ENCODE data around the gene PTPRM.

Gene PTPRM

GRCh38 chr18:7749510-7749981 is 182.4 kb downstream of the PTPRM start:
- in situ Hi-C loops (cut with MboI; ENCODE audit: low sequenced_read_pairs), result no loop called here

- in situ Hi-C loops (cut with MboI; ENCODE audit: low sequenced_read_pairs), result no loop called here
Measured at GRCh38 chr18:7750095-7750663, 183.1 kb downstream of the PTPRM start.

GRCh38 chr18:7750966-7751365 is 183.8 kb downstream of the PTPRM start:
- in situ Hi-C loops (cut with MboI; ENCODE audit: low sequenced_read_pairs), result no loop called here

GRCh38 chr18:7754258-7754657 is 187.1 kb downstream of the PTPRM start:
- in situ Hi-C loops (cut with MboI; ENCODE audit: low sequenced_read_pairs), result no loop called here

GRCh38 chr18:7754725-7755181 is 187.6 kb downstream of the PTPRM start:
- in situ Hi-C loops (cut with MboI; ENCODE audit: low sequenced_read_pairs), result no loop called here

GRCh38 chr18:7755753-7756475 is 188.8 kb downstream of the PTPRM start:
- in situ Hi-C loops (cut with MboI; ENCODE audit: low sequenced_read_pairs), result no loop called here

GRCh38 chr18:7757175-7757574 is 190.1 kb downstream of the PTPRM start:
- in situ Hi-C loops (cut with MboI; ENCODE audit: low sequenced_read_pairs), result no loop called here

GRCh38 chr18:7758764-7759163 is 191.6 kb downstream of the PTPRM start:
- in situ Hi-C loops (cut with MboI; ENCODE audit: low sequenced_read_pairs), result no loop called here

- in situ Hi-C loops (cut with MboI; ENCODE audit: low sequenced_read_pairs), result no loop called here
Measured at GRCh38 chr18:7760967-7761948, 194.1 kb downstream of the PTPRM start.

- in situ Hi-C loops (cut with MboI; ENCODE audit: low sequenced_read_pairs), result no loop called here
Measured at GRCh38 chr18:7764405-7764804, 197.3 kb downstream of the PTPRM start.

GRCh38 chr18:7766346-7766745 is 199.2 kb downstream of the PTPRM start:
- in situ Hi-C loops (cut with MboI; ENCODE audit: low sequenced_read_pairs), result no loop called here

- in situ Hi-C loops (cut with MboI; ENCODE audit: low sequenced_read_pairs), result no loop called here
Measured at GRCh38 chr18:7766817-7767216, 199.7 kb downstream of the PTPRM start.

GRCh38 chr18:7770908-7771307 is 203.8 kb downstream of the PTPRM start:
- in situ Hi-C loops (cut with MboI; ENCODE audit: low sequenced_read_pairs), result no loop called here

- in situ Hi-C loops (cut with MboI; ENCODE audit: low sequenced_read_pairs), result no loop called here
Measured at GRCh38 chr18:7772510-7772888, 205.4 kb downstream of the PTPRM start.

- in situ Hi-C loops (cut with MboI; ENCODE audit: low sequenced_read_pairs), result no loop called here
Measured at GRCh38 chr18:7772951-7773350, 205.8 kb downstream of the PTPRM start.

- in situ Hi-C loops (cut with MboI; ENCODE audit: low sequenced_read_pairs), result no loop called here
Measured at GRCh38 chr18:7775128-7775527, 208.0 kb downstream of the PTPRM start.

- in situ Hi-C loops (cut with MboI; ENCODE audit: low sequenced_read_pairs), result no loop called here
Measured at GRCh38 chr18:7775843-7776242, 208.7 kb downstream of the PTPRM start.

- in situ Hi-C loops (cut with MboI; ENCODE audit: low sequenced_read_pairs), result no loop called here
Measured at GRCh38 chr18:7778181-7778580, 211.1 kb downstream of the PTPRM start.

GRCh38 chr18:7779211-7779610 is 212.1 kb downstream of the PTPRM start:
- in situ Hi-C loops (cut with MboI; ENCODE audit: low sequenced_read_pairs), result no loop called here

- in situ Hi-C loops (cut with MboI; ENCODE audit: low sequenced_read_pairs), result no loop called here
Measured at GRCh38 chr18:7784171-7784570, 217.1 kb downstream of the PTPRM start.

GRCh38 chr18:7786569-7786968 is 219.5 kb downstream of the PTPRM start:
- in situ Hi-C loops (cut with MboI; ENCODE audit: low sequenced_read_pairs), result no loop called here

Data from HL-60/S4 (cell line).